Small intestine (tissue), 7 donors: Measurements from ENCODE around the gene TIA1. TPM values are rescaled to one million over a fixed set of nuclear protein-coding genes. Genes with fewer than 3 reads are reported as not detected.
"Not testable (repeated sequence)": the region's sequence is repeated elsewhere in the genome, so short reads cannot be mapped to it uniquely, and the experiment has no call there.

Source experiments
- DNase-seq, 2 donors: peaks; one replicate each; pipeline versions ENCODE4 v3.0.0 to v3.0.0-alpha.2; 2013
- FAIRE-seq: peaks from 2 replicates; lab custom pipeline; 2012; peaks lifted over from hg19 to GRCh38; lab: Jason Lieb, UNC
- H3K27ac ChIP-seq, 3 donors: one replicate each; pipeline ENCODE4 v1.5.1; 2013; ENCODE audit warnings: low read length in 2 of 3, mild to moderate bottlenecking in 2 of 3, control low read depth in 1 of 3, inconsistent platforms in 1 of 3, low read depth in 1 of 3, moderate library complexity in 1 of 3
- H3K27me3 ChIP-seq, 3 donors: one replicate each; pipeline ENCODE4 v1.6.1; 2013; ENCODE audit warnings: low read length in 3 of 3, inconsistent platforms in 1 of 3; ENCODE audit not compliant: control insufficient read depth in 3 of 3, insufficient read depth in 3 of 3
- H3K36me3 ChIP-seq, 3 donors: one replicate each; pipeline ENCODE4 v1.6.1; 2013; ENCODE audit warnings: low read length in 3 of 3, inconsistent platforms in 1 of 3, low read depth in 1 of 3, mild to moderate bottlenecking in 1 of 3, moderate library complexity in 1 of 3; ENCODE audit not compliant: control insufficient read depth in 3 of 3, insufficient read depth in 2 of 3
- H3K4me1 ChIP-seq, 3 donors: one replicate each; pipeline ENCODE4 v1.6.1; 2013; ENCODE audit warnings: low read length in 2 of 3, inconsistent platforms in 1 of 3, low read depth in 1 of 3, mild to moderate bottlenecking in 1 of 3, moderate library complexity in 1 of 3; ENCODE audit not compliant: control insufficient read depth in 3 of 3, insufficient read depth in 2 of 3
- H3K4me3 ChIP-seq, 3 donors: one replicate each; pipeline ENCODE4 v1.5.1; 2013; ENCODE audit warnings: low read length in 3 of 3, control low read depth in 1 of 3, inconsistent platforms in 1 of 3, low read depth in 1 of 3, mild to moderate bottlenecking in 1 of 3, moderate library complexity in 1 of 3
- H3K9me3 ChIP-seq, 2 donors: one replicate each; pipeline ENCODE4 v1.6.1; 2013; ENCODE audit warnings: low read depth in 1 of 2, low read length in 1 of 2; ENCODE audit not compliant: control insufficient read depth in 2 of 2, insufficient read depth in 1 of 2
- WGBS, 3 donors: extraction: QIAGEN DNeasy Blood & Tissue Kit; methylation state at CpG; one replicate each; pipeline ENCODE4 v1.1.7; 2013; 5-methylcytosine and 5-hydroxymethylcytosine counted together
- polyA plus RNA-seq, 4 donors: library from polyadenylated mRNA; stranded (reverse) in 3 of 4; unstranded in 1 of 4; fragments of 200-250 nt in 3 of 4; fragments of 120-200 nt in 1 of 4; gene quantifications; one replicate each; pipeline versions ENCODE4 v1.2.1 to v1.2.3, GENCODE V29; 2013
- donor health status: healthy with polysubstance abuse.
- donor health status: control.
- donor health status: control.
- donor health status: Bipolar disorder and iron deficiency.
- donor health status: healthy.

Gene TIA1
- polyA plus RNA-seq, 4 donors = 30.3 to 156 (median 39.4) TPM

DNA sequence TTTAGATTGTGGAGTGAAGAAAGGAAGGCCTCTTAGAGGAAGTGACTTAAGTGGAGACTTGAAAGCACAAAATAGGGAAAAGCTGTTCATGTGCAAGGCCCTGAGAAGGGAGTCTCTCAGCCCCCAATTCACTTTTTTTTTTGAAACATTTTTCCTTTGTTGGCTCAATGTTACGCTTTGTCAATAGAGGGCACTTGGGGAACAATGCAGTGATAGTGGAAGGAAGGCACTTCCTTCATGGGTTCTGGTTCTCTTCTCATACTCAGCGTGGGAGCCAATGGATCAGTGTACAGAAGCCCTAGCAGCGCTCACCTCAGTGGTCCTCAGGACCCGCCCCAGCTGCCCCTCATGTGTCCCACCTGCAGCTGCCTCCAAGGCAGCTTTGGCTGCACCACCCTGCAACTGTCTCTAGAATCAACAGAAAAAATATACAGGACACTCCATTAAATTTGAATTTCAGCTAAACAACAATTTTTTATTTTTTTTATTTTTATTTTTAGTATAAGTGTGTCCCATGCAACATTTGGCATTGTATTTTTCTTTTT, 49.0 kb downstream of the TIA1 start:
- WGBS, 3 donors = 81 to 89% (median 82%) methylated on average over 4 of the region's 4 CpGs
- no peak for FAIRE-seq
- no peaks in the 10 kb centered on the region for H3K4me1 ChIP-seq

DNA sequence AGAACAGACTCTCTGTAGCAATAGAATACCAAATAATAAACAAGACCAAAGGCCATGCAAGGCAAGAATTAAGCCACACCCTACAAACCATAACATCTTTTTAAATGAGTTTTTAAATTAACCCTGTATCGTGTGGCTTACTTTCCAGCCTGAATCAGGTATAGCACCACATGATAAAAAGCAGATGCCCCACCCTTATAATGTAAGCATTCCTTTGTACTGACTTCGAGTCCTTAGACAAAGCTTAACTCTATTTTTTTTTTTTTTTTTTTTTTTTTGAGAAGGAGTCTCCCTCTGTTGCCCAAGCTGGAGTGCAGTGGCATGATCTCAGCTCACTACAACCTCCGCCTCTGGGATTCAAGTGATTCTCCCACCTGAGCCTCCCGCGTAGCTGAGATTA, 55.9 kb downstream of the TIA1 start:
- FAIRE-seq = no peak
- H3K9me3 ChIP-seq = peaks cover 0 to 3% of the 10 kb centered on the region in 2 donors
- no peaks in the 10 kb centered on the region for H3K27me3 ChIP-seq
- WGBS, 3 donors = 61 to 81% (median 76%) methylated on average over 5 of the region's 5 CpGs
- H3K4me3 ChIP-seq = no peak overlapping the region
- no peaks in the 10 kb centered on the region for H3K4me1 ChIP-seq
- DNase-seq = peak in 1 of 2 donors; percentile 26
- H3K27ac ChIP-seq = no peak overlapping the region
- H3K36me3 ChIP-seq = no peaks in the 10 kb centered on the region

More for the DNA sequence above, 49.0 kb downstream of the TIA1 start:
- Histone ChIP-seq H3K27me3 (no peaks in the 10 kb centered on the region), H3K27ac (no peak overlapping the region), H3K4me3 (no peak overlapping the region), H3K9me3 (peaks cover 0 to 3% of the 10 kb centered on the region in 2 donors), H3K36me3 (no peaks in the 10 kb centered on the region)
- DNase-seq = no peak

DNA sequence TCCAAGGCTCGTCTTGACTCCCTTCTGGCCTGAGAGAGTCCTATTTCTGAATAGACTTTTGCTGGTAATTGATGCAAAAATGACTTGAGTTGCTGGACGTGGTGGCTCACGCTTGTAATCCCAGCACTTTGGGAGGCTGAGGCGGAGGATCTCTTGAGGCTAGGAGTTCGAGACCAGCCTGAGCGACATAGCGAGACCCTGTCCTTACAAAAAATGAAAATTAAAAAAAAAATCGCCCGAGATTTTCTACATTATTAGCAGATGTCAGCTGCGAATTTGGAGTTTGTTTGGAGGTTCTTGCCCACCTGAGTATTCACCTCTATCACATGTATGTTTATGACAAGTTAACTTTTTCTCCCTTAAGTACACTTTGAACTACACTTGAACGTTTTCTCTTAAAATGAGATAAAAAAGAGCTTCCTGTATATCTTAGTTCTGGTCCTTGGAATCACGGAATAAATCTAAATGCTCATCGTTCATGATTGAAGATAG, 57.1 kb downstream of the TIA1 start:
- H3K27me3 ChIP-seq = no peaks in the 10 kb centered on the region
- peak overlapping the region in 2 of 3 donors; percentile 67 to 69 for H3K4me3 ChIP-seq
- DNase-seq (no peak), FAIRE-seq (no peak)
- H3K27ac ChIP-seq = peak overlapping the region; percentile 55 to 98 (median 94)
- no peaks in the 10 kb centered on the region for H3K36me3 ChIP-seq
- H3K9me3 ChIP-seq = no peaks in the 10 kb centered on the region
- 59 to 69% (median 67%) methylated on average over 13 of the region's 13 CpGs for WGBS, 3 donors
- H3K4me1 ChIP-seq = no peaks in the 10 kb centered on the region

DNA sequence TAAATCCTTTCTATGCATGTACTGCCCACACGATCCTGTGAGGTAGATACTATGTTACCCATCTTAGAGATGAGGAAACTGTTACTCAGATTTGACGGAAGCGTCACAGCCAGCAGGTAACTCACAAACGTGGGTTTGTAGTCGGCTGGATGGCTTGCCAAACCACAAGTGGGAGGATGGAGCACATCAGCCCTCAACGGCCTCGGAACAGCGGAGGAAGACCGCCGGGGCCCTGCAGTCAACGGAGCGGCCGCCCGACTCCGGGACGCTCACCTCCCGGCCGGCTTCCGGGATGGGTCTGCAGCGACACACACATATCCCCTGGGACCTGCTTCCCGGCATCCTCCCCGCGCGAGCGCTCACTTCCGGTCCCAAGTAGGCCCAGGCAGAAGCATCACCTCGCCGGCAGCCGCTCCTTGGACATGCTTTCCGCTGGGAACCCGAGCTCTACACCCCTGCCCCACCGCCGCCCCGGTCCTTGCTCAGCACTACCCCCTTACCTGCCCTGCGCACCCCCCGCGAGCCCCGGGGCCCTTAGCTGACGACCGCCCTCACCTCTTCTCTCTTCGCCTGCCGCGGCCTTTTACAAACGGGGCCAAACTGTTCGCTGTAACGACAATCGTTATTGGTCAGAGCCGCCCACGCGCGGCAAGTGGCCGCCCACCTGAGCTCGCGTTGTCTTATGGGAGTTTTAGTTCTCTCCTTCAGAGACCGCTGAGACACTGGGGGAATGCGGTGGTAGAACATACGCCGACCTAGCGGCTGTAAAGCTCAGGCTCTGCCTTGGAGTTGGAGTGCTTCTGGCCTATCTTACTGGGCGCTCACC, 57.8 kb downstream of the TIA1 start, which contains the start of gene C2orf42:
C2orf42 (minus strand) TSS at position 602 of the 826 bp plus-strand sequence. CDS start 9,034 bp downstream, outside the sequence.
- H3K4me1 ChIP-seq = no peaks in the 10 kb centered on the region
- H3K9me3 ChIP-seq = no peaks in the 10 kb centered on the region
- no peaks in the 10 kb centered on the region for H3K36me3 ChIP-seq
- no peaks in the 10 kb centered on the region for H3K27me3 ChIP-seq
- DNase-seq = peak; percentile 97 to 100
- FAIRE-seq = no peak
- H3K4me3 ChIP-seq = peak within 1 kb of the TSS; percentile 67 to 72 (median 69)
- H3K27ac ChIP-seq = peak within 1 kb of the TSS; percentile 82 to 98 (median 94)
- WGBS, 3 donors = 0 to 1% (median 0%) methylated on average over 59 to 60 of the region's 60 CpGs

DNA sequence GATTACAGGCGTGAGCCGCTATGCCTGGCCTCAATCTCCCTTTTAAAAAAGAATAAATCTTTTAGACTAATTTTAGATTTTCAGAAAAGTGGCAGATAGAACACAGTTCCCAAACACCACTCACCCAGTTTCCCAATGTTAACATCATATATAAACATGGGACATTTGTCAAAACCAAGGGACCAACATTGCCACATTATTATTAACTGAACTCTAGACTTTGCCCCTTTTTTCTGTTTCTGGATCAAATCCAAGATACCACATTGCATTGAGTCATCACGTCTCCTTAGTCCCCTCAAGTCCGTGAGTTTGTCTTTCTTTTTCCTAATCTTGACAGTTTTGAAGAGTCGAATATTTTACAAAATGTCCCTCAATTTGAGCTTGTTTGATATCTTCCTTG, 60.0 kb downstream of the TIA1 start:
- Histone ChIP-seq H3K27me3 (no peaks in the 10 kb centered on the region), H3K27ac (peak overlapping the region in 1 of 3 donors; percentile 73), H3K4me1 (no peaks in the 10 kb centered on the region), H3K36me3 (no peaks in the 10 kb centered on the region), H3K9me3 (no peaks in the 10 kb centered on the region), H3K4me3 (no peak overlapping the region)
- FAIRE-seq = no peak
- peak; percentile 80 to 91 for DNase-seq
- 39 to 63% (median 58%) methylated on average over 5 of the region's 5 CpGs for WGBS, 3 donors

DNA sequence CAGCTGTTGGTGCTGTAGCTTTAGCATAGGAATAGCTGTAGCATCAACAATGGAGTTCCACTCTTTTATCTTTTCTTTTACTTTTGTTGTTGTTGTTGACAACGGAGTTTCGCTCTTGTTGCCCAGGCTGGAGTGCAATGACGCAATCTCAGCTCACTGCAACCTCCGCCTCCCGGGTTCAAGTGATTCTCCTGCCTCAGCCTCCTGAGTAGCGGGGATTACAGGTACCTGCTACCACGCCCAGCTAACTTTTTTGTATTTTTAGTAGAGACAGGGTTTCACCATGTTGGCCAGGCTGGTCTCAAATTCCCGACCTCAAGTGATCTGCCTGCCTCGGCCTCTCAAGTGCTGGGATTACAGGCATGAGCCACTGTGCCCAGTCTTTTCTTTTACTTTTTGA, 61.3 kb downstream of the TIA1 start:
- H3K4me3 ChIP-seq, DNase-seq, H3K27me3 ChIP-seq, H3K4me1 ChIP-seq, H3K9me3 ChIP-seq, H3K27ac ChIP-seq, H3K36me3 ChIP-seq, FAIRE-seq: not testable (repeated sequence)
- WGBS, 3 donors = 93 to 97% (median 93%) methylated on average over 9 of the region's 9 CpGs

DNA sequence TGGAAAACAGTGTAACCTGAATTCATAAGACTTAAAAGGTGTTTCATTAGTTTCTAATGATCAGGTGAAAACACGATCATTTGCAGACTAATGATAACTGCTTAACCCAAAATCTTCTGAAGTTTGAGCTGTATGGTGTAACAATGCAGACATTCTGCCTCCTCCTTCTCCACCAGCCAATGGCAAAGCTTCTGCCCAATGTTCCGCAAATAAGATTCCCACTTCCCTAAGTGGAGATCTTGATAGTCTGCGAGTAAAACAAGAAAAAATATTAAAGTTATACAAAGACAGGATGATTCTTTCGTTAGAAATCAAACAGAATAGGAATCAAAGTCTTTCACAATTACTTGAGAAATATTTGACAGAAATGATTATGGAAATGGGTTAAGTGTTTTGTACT, 65.7 kb downstream of the TIA1 start:
- H3K27ac ChIP-seq = no peak overlapping the region
- H3K4me1 ChIP-seq = no peaks in the 10 kb centered on the region
- no peak for FAIRE-seq
- H3K9me3 ChIP-seq = no peaks in the 10 kb centered on the region
- no peak overlapping the region for H3K4me3 ChIP-seq
- WGBS, 3 donors = 85 to 89% (median 85%) methylated on average over 4 of the region's 4 CpGs
- DNase-seq = no peak
- no peaks in the 10 kb centered on the region for H3K27me3 ChIP-seq
- peaks cover 0 to 21% (median 4%) of the 10 kb centered on the region in 3 donors for H3K36me3 ChIP-seq

DNA sequence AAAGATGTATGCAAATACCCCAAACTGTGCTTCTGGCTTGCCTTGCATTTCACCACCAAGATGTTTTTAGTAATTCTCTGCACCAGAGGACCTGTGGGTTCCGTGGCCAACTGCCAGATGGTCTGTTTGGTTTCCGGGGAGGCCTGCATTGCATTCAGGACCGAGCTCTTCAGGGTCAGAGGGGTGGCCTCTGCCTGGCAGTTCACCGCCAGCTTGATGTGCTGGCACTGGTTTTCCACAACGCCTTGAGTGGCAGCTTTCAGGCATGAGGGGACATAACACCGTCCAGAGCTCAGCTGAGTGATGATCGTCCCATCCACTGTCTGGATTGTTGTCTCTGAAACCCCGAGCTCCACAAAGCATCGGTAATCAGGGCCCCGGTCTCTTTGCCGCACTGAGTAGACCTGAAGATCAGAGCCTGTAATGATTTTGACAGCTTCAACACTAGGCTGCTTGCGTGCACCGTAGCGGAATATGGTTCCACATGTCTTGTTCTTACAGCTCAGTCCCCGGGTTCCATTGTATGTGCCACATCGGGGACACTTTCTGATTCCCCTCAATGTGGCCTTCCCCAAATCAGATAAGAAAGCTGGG, 67.0 kb downstream of the TIA1 start:
- WGBS, 3 donors = 85 to 91% (median 90%) methylated on average over 16 of the region's 16 CpGs
- no peak overlapping the region for H3K27ac ChIP-seq

More for the DNA sequence above, 67.0 kb downstream of the TIA1 start:
- no peak for DNase-seq
- no peak for FAIRE-seq
- Histone ChIP-seq H3K36me3 (peaks cover 0 to 30% (median 4%) of the 10 kb centered on the region in 3 donors), H3K9me3 (no peaks in the 10 kb centered on the region), H3K4me3 (no peak overlapping the region), H3K4me1 (no peaks in the 10 kb centered on the region), H3K27me3 (no peaks in the 10 kb centered on the region)
